ENCODE data around the gene FGFR2.

Gene FGFR2

DNA sequence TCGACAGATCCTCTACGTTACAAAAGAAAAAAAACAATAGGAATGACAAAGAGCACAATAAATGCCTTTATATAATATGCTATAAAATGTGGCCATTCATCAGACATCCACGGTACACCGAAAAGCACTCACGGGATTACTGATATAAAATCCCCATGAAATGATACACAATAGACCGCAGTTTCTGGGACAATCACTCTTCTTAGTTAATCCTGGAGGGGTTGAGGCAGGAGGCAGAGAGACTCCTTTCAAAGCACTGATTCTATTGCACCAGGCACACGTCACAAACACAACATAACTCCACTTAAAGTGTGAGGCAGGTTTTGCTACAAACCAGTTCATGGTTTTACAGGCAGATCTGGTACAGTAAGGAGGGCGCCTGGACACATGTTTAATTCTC lies 113.8 kb downstream of the FGFR2 start:
- no peak for DNase-seq

DNA sequence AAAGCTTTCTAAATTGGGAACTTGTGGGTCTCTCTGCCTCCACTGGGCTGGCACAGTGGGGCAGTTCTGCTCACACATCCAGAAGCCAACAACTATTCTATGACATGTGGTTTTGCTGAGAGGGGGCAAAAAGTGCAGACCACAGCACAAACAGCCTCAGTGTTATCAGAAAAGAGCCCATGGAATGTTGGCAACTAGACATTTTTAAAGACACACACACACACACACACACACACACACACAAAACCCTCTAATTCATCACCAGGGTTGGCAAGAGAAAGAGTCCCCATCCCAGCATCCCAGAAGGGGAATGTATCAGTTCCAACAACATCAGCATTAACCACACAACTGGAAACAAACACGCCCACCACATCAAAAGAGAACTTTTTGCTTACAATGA lies 117.1 kb downstream of the FGFR2 start:
- DNase-seq: no peak

DNA sequence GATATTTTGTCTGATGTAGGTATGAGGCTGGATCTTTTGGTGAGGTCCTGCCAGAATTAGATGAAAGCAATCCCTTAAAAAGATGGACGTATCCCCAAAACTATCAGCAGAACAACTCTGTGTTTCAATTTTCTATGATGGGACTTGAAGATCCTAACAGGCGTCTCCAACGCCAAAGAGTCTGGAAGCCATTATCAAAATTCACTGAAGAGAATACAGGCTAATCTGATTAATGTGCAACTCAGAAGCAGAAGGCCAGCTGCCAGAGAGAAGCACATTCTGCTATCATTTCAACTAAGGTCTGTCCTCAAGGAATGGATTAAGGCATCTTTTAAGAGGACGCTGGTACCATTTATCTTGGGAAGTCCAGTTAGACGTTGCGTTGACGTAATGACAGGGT lies 119.7 kb downstream of the FGFR2 start:
- DNase-seq: no peak

DNA sequence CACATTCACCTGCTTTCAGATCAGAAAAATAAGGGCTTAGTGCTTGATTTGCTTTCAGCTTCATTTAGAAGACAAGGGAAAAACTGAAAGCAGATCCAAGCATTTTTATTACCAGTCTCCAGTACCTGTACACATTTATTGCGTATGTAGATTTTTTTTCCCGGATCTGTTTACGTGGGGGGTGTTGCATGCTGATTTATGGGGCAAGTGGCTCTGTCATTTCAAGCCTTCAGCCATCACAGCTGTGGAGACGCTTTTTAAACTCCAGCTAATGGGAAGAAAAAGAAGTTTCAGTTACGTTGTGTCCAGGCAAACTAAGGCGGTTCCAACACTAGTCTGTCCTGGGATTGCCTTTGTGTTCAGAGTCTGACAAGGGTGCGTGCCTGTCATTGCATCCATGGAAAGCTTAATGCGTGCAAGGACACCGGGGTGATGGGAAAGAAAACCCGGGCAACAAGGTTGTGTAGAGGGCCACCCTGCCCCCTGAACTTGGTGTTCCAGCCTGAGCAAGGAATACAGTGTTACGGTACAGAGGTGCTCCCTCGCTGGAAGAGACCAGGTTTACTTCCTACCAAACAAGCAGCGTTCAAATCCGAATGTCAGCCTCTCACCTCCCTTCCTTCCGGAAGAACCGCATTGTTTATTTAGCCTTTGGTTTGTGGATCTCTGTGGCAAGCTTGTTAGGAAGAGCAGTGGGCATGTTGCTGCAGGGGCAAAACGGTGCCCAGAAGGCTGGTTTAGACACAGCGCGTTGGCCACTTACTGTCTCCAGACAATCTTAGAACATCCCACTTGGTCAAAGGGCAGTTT lies 128.2 kb downstream of the FGFR2 start:
- DNase-seq: no peak

DNA sequence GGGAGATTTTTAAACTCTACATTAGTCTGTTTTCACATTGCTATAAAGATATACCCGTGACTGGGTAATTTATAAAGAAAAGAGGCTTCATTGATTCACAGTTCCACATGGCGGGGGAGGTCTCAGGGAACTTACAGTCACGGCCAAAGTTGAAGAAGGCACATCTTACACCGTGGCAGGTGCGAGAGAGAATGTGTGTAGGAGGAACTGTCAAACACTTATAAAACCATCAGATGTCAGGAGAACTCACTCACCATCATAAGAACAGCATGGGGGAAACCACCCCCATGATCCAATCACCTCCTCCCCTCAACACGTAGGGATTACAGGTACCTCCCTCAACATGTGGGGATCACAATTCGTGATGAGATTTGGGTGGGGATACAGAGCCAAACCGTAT lies 129.5 kb downstream of the FGFR2 start:
- DNase-seq: no peak

DNA sequence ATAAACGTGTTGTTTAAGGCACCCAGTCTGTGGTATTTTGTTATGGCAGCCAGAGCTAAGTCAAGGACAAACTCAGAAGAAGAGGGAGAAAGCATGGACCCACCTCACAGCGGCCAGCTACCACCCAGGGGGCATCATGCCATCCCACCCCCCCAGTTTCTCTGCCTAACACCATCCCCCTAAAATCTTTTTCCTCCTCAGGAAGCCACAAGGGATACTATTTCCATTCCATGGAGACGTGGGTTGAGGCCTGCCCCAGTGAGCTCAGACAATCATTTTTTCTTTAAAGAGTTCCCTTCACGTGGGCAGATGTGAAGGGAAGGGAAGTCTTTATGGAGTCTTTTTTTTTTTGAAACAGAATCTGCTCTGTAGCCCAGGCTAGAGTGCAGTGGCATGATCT lies 131.8 kb downstream of the FGFR2 start:
- no peak for DNase-seq

DNA sequence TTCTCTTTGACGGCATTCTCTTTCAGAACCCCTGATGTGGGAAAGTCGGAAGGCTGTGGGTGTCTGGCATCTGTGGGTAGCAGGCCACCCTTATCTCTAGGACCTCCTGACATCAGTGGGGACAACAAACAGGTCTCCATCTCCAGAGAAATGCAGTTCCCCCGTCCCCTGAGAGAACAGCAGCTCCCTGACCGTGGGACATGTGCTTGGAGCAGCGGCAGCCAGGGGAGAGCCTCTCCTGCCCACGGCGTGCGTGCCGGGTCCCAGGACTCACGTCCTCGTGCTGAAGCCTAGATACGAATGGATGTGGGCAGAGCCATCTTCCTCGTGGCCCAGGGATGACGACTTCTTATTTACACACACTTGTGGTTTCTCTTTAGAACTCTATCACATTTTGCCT lies 133.0 kb downstream of the FGFR2 start:
- no peak for DNase-seq

DNA sequence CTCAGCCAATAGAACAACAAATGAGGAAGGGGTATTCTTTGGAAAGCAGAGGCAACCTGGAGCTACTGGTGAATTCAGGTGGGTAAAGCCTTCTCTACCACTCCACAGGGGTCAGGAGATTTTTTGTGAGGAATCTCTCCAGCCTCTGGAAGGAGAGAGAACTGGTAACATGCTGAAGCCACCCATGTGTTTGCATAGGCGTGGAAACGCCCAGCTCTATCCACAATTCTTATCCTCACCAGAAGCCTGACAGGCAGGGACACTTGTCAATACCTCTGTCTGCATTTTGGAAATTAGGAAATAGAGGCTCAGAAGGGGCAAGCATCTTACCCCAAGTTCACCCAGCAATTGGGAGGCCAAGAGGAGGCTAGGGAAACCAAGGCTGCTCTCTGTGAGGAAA lies 133.7 kb downstream of the FGFR2 start:
- DNase-seq: no peak

DNA sequence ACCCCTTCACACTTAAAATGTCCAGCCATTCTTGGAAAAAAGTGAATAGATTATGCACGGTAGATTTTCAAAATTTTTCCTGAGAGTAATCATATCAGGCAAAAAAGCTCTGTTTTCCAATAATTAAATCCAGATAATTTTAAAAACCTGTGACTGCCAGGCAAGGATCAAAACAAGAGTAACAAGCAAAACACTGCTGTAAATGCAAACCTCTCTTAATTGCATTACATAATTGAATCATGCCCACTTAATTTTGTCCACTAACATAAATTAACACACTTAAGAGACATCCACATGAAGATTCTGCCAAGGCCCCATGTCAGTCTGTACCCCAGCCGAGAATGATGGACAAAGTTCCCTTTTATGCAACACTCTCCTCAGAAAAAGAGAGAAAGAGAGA lies 135.3 kb downstream of the FGFR2 start:
- no peak for DNase-seq

DNA sequence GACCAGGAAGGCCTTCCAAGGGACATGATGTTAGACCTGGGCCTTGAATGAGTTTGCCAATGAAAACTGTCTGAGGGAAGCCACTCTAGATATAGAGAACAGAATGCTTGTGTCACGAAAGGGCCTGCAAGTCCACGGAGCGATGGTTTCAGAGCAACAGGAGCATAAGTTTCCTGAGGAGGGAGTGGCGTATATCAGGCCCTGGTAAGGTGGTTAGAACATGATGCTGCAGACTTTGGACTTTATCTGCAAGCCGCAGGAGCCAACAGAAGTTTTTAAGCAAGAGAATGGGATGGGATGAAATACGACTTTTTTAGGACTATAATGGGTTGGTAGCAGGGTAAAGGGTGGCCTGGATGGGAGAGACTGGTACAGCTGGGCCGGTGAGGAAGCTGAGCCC lies 136.0 kb downstream of the FGFR2 start:
- DNase-seq: no peak

DNA sequence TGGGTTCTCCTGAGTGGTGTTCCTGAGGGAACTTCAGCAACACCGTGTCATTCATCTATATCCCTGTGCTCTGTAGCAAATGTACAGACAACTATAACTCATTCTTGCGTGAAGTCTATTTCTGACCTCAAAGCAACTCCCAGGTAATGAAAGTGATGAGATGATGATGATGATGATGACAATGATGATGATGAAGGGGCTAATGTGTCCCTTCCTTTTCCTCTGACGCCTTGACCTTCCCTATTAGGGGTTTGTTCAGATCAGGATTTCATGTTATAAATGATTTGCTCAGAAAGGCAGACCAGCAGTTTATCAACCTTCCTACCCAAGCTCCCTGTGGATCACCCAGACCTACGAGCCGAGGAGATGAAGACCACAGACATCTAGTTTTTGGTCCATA lies 136.9 kb downstream of the FGFR2 start:
- no peak for DNase-seq

DNA sequence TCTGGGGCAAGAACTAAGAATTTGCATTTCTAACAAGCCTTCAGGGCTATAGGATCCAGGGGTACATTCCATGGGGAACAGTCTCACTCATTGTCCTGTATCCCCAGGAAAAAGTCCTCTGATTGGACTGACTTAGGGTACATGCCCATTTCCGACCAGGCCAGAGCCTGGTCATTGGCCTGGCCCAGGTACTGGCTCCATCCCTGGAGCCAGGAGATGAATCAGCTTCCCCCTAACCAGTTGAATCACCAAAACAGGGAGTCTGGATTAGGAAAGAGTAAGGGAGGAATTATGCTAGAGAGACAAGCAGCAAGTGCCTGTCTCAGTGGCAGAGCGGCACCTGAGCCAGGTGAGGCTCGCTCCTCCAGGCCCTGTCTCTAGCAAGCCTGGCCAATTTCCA lies 137.5 kb downstream of the FGFR2 start:
- DNase-seq: no peak

DNA sequence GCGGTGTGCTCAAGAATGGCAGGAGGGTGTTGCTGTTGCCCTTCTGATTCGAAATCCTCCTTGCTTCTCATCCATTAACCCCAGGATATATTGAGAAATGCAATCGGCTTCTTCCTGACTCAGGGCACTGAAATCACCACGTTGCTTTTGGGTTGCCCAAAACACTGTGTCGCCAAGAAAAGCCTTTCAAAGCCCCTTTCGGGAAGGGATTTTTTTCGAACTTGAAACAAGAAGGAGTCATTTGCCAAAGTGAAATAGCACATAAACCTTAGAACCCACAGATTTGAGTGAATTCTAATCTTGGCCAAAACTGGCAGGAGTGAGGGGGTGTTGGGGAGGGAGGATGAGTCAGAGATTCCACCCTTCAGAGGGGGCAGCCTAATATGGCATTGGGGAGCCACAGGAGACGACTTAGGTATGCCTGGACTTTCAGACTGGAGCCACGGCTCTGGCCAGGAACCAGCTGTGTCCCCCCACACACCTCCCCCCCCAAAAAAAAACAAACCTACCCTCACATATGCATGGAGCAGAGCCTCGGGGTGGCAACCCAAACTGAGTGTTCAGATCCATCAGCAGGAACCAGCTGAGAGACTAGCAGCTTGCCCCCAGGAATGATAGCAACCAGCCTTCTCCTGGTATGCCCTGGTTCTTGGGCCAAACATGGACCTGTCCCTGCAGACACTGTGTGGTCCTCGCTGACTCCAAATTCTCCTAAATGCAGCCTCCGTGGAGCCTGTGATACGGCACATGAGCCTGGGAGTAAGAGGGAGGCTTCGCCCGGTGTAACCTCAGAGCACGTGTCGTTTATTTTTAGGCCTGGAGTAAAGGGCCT lies 138.4 kb downstream of the FGFR2 start:
- DNase-seq: no peak

DNA sequence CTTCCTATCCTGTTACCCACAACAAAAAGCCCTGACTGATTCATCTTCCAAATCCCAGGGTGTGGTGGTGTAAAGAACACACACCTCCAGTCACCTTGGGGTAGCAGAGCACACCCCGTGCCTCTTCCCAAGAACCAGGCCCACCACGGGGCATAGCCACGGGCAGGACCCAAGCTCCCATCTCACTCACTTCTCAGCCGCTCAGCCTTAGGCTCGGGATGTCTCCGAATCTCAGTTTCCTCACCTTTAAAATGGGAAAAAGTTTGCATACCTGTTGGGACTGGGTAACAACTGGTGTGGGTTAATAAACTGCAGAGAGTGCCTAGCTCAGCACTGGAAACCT lies 139.0 kb downstream of the FGFR2 start:
- no peak for DNase-seq

DNA sequence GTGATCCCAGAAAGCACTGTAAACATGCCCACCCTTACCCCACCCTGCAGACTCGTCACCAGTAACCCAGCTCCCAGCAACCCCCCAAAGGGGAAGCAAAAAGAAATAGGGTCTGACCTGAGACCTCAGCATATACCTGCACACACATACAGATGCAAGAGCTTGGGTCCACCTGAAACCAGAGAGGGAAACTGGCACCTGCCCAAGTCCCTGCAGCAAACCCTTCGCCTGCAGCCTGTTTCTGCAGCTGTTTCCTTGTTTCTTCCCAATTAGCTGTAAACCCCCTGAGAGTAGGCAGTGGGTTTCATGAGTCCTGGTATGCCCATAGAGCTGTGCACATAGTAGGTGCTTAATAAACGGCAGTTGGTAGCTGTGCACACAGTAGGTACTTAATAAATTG lies 140.5 kb downstream of the FGFR2 start:
- no peak for DNase-seq

DNA sequence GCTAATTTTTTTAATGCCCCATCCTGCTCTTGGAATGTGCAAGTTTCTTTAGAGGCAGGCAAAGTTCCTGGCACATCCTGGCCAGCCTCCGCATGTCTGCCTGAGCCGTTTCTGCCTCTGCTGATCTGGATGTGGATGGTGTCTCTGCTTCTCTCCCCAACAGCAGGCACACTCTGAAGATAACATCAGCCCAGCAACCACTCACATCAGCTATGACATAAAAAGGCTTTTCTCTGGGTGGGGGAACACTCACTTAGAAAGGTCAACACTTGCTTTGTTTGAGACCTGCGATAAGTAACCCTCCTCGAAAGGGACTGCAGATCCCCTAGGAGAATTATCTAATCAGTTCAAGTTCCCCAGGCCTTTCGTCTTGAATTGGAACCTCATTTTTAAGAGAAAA lies 142.9 kb downstream of the FGFR2 start:
- no peak for DNase-seq

DNA sequence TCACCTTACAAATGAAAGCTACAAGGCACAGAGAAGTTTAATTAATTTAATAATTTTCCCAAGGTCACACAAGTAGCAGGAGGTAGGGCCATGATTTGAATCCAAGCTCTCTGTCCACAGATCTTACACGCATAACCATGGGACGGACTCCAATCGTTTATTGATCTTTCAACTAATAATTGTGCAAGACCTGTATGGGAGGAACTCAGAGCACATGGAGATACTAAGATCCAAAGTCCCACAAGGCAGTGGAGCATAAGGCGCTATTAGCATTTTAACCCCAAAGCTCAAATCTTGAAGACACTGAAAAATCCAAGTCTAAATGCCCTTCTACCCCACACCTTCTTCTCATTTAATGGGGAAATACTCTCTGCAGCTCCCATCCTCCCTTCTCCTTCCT lies 143.5 kb downstream of the FGFR2 start:
- no peak for DNase-seq

DNA sequence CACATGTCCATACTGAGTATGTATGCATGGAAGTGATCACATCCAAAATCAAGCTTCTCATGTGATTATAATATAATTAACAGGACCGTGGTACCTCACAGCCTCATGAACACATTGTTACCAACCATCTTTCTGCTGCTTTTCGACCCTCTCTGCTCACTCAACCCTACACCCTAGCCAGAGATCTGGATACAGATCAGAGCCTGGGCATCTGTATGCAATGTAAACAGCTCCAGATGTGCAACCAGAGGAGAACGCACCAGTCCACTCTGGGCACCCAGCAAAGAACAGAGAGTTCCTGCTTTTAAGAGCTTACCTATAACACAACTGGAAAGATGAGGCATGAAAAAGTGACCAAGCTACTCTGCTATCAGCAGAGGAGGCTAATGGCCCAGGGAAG lies 145.1 kb downstream of the FGFR2 start:
- DNase-seq: no peak

DNA sequence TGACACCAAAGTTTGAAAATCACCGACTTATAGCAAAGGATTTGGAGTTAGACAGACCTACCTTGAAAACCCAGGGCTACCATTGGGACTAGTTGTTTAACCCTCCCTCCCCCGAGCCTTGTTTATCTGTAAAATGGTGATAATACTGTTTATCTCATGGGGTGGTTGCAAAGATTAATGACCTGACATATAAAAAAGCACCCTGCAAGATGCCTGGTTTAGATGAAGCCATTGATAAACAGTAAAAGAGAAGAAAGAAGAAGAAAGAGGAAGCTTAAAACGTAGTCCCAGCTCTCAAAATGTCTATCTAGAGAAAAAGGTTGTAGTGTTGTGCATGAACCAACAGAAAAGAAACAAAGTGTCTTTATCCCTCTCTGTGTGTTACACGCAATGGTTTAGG lies 145.7 kb downstream of the FGFR2 start:
- DNase-seq: no peak

DNA sequence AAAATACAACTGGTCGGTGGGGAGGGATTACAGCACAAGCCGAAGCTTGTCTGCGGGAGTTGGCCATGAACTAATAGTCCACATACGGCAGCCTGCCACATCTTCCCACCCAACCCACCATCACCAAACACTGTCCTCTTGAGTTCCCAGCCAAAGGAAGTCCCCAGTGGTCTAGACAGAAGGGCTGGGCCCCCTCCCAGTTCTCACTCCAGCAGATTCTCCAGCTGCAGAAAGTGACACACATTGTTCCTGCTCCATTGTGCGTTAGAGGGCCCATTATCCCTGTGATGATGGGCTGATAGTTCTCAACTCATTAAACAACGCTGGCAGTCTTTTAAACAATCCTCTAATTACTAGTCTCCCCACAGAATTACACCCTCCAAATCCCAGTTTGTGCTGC lies 148.0 kb downstream of the FGFR2 start:
- no peak for DNase-seq

DNA sequence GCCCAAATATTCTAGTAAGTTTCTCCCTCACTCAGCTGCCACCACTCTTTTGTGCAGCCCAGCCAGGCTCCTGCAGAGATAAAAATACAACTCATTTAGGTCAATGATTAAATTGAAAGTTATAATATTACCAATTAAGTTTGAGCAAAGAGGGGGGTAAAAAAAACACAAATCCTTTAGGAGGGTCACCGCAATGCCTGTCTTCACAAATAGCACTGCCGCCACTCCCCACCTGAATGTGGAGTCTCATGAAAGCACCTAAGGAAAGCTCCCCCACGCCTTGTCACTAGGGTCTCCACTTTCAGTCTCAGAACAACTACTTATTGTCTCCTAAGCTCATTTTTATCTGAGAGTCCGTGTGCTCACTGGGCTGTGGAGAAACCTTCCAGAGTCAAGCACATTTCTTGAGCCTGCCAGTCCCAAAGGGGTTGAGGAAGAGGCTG lies 148.7 kb downstream of the FGFR2 start:
- DNase-seq: no peak

DNA sequence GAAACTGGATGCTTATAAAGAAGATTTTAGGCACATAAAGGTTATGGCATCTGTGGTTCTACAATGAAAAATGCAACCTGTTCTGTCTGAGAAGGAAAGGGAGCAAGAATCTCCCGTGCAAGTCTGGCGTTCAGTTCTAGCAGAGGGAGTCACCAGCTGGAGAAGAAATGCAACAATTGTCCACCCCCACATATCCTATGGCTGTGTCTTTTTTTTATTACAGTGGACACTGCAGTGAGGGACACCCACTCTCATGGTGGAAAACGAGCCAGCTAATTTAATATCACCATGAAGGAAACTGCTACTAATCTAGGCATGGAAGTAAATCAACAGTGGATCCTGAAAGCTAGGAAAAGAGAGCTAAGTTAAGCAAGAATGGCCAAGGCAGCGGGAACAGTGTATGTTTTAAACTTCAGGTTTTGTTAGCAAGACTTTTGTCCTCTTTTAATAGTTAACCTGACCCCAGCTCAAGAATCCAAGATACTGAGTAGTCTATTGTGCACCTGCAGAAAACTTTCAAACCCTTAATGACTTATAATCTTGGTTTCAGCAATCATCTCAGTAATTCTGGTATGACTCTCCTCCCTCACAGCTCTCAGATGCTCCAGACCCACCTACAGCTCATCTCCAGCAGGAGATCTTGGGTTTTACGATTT lies 149.3 kb downstream of the FGFR2 start:
- no peak for DNase-seq

DNA sequence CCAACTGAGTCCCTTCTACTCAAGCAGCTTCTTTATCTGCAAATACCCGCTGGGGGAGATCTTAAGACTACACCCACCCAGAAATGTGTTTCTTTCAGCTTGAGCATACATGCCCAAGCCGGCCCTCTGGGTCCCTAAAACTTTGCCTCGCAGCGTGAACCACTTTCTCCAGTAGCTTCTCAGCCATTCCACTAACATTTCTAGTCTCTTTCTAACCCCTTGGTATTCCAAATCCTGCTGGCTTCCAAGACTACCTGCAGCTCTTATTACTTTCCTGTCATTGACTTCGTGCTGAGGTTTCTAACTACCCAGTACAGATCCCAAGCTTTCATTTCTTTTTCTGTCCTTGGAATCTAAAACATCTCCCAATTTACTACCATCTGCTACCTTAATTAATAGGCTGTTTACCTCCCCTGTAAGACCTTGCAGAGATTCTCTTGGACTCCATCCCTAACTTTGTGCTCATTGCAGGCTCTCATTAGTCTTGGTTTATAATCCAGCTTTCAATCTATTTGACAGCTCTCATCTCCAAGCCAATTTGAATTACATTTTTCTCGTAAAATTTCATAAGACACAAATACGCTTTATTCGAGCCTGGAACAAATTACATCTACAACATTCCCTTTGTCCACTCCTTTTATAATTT lies 153.6 kb downstream of the FGFR2 start:
- no peak for DNase-seq

Data from 8988T (cell line).